SW480 (cell line): Measurements from ENCODE around the gene COL15A1.

Source experiments
- DNase-seq: peaks from one replicate; pipeline ENCODE4 v3.0.0-alpha.2; 2016; ENCODE audit warnings: low spot score

Gene COL15A1

DNA sequence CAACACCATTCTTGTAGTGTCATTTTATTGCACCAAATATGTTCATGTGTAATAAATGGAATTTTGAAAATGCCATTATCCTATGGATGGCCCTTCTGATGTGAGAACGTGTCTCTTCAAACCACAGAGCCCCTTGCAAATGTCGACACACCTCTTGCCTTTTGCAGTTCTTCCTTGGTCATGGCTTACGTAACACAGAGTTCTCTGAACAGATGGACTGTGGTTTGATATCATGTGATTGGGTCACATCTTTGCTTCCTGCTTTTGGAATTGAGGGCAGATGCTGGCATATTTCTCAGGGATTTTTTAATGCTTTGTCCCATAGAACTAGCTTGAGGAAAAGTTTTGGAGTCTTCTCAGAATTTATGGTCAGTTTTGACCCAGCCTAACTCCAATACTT lies 165.8 kb downstream of the COL15A1 start:
- DNase-seq, result no peak

DNA sequence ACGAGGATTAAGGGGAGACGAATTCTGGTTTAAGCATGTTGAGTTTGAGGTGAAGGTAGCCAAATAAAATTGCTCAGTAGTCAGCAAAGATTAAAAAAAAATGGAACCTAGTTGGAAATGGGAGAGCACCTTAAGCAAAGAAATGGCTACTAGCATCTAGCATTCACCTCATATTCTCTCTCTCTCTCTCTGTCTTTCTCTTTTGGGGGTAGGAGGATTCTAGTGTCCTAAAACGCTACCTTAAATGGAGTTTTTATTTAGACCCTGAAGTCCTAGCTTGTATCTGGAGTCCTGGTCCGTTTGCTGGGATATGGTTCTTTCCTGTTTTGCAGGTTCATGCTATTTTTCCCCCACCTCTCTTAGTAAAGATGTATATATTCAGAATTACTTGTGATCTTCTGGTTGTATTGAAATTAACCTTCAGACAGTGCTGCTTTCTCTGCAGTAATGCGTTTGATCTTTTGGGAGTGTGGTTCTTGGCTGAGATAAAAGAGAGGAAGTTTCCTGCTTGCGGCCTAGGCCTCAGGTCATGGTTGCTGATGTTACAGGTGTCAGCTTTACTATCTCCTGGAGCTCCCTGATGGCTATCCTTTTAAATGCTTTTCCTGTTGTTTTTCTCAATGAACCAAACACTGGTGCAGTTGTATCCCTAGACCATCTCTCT lies 169.2 kb downstream of the COL15A1 start:
- DNase-seq, result peak; percentile 74

DNA sequence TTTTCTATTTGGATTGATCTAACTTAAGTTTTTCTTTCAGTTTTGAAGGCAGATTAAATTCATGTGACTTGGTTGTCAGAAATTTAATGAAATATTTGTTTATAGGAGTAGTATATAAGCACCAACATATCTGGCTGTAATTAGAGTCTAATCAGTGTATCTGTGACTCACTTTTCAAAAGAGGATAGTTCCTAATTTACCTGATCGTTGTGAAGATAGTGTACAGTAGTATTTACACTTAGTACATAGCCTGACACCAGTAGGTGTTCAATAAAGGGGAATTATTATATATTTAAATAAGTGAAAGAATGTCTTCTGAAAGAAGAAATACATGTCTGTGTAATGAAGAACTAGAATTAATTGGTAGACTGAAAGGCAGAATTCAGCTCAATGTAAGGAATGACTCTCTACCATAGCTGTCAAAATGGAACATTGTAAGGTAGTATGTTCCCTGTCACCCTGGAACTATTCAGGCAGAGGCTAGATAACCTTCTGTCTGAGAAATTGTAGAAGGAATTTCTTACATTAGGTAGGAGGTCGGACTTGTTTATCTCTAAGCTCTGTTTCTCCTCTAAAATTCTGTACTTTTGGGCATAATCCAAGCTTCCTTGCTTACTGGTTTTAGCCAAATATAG lies 169.8 kb downstream of the COL15A1 start:
- DNase-seq, result no peak

DNA sequence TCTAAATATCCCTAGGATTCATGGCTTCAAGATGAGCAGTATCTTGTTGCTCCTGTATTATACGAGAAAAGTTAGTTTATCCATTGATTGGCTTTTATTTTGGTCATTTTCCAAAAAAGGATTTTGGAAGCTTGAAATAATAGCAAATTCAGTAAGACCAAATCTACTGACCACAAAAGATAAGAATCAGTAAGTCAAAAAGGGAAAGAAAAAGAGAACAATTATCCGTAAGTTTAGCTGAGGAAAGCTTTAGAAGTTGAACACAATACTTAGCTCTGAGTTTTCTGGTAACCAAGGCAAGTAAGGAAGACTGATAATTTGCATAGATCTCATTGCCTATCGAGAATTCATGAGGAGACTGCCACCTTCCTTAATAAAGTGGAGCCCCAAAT lies 170.3 kb downstream of the COL15A1 start:
- no peak for DNase-seq

DNA sequence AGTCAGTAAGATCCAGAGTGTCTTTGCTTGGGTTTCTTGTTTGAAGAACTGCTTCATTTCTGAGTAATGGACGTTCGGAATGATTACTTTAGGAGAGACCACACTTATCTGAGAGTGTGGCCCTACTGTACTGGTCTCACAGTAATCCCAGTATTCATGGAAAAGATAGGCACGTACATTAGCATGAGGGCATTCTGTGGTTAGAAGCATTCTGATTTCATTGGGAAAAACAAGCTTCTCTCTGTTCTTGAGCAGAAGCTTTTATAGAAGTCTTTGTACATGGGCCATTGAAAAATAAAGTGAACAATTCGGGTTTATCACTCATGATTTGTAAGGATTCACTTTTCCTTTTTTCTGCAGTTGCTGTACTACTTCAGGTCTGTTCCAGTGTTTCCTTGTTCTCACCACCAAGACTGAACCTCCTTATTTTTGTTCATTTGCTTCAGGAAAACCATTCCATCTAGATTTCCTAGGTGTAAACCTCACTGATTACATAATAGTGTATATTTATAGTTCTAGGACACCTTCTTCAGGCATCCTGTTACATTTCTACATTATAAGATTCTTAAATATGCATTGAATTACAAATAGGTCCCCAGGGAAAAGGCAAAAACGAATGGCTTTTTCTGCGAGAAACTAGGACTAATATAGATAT lies 171.3 kb downstream of the COL15A1 start:
- DNase-seq, result no peak

DNA sequence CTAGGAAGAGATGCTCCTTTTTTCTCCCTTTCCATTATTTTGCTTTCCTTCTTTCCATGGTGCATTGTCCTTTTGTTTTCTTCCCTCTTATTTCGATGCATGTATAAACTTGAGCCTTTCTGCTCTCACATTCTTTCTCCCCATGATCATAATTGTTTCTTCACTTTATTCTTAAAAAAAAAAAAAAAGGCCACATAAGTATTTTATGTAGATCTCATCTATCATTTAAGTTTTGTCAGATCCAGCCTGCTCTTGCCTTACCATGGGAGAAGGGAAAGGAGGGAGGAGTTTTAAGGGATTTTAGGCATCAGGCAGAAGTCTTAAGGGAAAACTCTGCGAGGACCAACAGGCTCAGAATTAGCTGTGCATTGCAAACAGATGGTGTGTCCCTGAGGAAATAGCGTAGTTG lies 172.3 kb downstream of the COL15A1 start:
- no peak for DNase-seq

DNA sequence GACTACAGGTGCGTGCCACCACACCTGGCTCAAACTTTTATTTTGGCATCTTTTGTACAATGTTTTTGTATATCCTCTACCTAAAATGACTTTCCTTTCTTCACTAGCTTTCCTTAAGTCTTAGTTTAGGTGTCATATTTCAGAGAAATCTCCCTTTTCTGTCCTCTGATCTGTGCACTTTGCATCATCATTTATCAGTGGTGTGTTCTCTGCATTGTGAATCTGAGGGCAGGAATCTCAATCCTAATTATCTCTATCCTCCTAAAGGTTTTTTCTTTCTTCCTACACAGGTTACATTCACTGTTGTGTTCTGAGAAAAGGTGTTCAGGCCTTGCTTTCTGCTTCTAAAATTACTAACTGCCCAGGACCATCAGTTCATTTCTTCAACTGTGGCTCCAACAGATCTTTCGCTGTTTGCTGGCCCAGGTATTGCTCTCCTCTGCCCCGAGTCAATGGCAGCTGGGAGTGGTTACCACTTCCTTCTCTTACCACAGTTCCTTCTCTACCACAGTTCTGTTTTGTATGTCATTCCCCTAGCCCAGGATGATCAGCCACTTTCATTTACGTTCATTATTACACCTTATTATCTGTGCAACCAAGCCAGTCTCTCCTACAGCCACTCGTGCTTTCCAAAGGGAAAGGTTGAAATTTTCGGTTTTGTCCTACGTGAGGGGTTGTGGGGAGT lies 175.2 kb downstream of the COL15A1 start:
- no peak for DNase-seq

DNA sequence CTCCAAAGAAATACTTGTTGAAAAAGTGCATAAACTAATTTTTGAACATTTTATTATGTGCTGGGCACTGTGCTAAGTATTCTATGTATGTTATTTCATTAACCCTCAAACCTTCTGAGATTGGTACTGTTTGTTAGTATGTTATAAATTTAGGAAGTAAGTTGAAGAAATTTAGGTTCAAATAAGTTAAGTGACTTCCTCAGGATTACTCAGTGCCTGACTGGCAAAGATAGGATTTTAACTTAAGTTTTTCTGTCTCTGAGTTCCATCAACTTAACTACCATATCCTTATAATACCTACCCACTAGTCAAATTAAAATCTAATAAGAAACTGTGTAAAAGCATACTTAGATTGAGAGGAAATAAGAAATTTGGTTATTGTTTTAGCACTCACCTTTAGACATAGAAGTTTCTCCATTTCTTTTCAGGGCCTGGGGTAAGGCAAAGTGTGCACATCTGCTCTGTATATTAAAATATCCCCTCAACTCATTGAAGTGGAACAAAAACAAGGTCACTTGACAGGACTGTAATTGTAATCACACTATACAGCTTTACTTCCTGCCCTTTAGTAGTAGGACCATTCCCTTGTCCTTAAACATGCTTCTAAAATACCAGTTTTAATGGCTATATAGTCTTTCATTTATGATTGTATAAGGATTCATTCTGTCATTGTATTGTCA lies 176.4 kb downstream of the COL15A1 start:
- DNase-seq, result no peak
